PC-9 (cell line): ENCODE measurements around the gene CAMTA1. TPM values are rescaled to one million over a fixed set of nuclear protein-coding genes. Genes with fewer than 3 reads are reported as not detected.

ENCODE experiments used
- BruUV-seq: library from RNA; stranded (reverse); fragments of 400-500 nt; replicated peaks from 2 replicates; lab custom pipeline; 2021; lab: Mats Ljungman, UMichigan
- CTCF ChIA-PET: fragments of 300-600 bp; sonication (Branson Sonifier 250); formaldehyde crosslinking; loops from one replicate; lab custom pipeline; 2022; ENCODE audit warnings: antibody characterized with exemption; lab: Charles Lee
- POLR2A ChIA-PET: fragments of 300-600 bp; sonication (Branson Sonifier 250); formaldehyde crosslinking; loops from one replicate; lab custom pipeline; 2022; ENCODE audit warnings: antibody characterized with exemption; ENCODE audit not compliant: unreplicated experiment; lab: Charles Lee
- DNase-seq, 2 experiments: peaks; one replicate each; pipeline versions ENCODE4 v3.0.0 to v3.0.0-alpha.2; 2015 to 2022; ENCODE audit warnings: mixed read lengths in 1 of 2
- H2AFZ ChIP-seq: fragments of 200-600 bp; sonication (generic); 2 replicates; pipeline ENCODE4 v1.8.1; 2017; ENCODE audit warnings: antibody characterized with exemption
- H3F3A ChIP-seq: fragments of 200-600 bp; sonication (generic); 2 replicates; pipeline ENCODE4 v1.8.1; 2017; ENCODE audit warnings: antibody characterized with exemption, mild to moderate bottlenecking, low read depth; ENCODE audit not compliant: insufficient read depth
- H3K27ac ChIP-seq: fragments of 200-600 bp; sonication (generic); 2 replicates; pipeline ENCODE4 v1.6.1; 2016; ENCODE audit warnings: mixed run types
- H3K27me3 ChIP-seq: fragments of 200-600 bp; sonication (generic); 2 replicates; pipeline ENCODE4 v1.6.1; 2016; ENCODE audit warnings: low read depth, mixed run types; ENCODE audit not compliant: insufficient read depth
- H3K36me3 ChIP-seq: fragments of 200-600 bp; sonication (generic); 2 replicates; pipeline ENCODE4 v1.6.1; 2016; ENCODE audit warnings: low read depth, mixed run types
- H3K4me1 ChIP-seq: fragments of 200-600 bp; sonication (generic); replicated peaks from 2 replicates; pipeline ENCODE4 v1.6.1; 2016; ENCODE audit warnings: mixed run types; ENCODE audit not compliant: insufficient read depth
- H3K4me2 ChIP-seq: fragments of 200-600 bp; sonication (generic); 2 replicates; pipeline ENCODE4 v1.6.1; 2017; ENCODE audit warnings: mixed run types
- H3K4me3 ChIP-seq: fragments of 200-600 bp; sonication (generic); 2 replicates; pipeline ENCODE4 v1.6.1; 2016; ENCODE audit warnings: mixed run types
- H3K79me2 ChIP-seq: fragments of 200-600 bp; sonication (generic); 2 replicates; pipeline ENCODE4 v1.6.1; 2017; ENCODE audit warnings: low read depth, mixed run types
- H3K9me2 ChIP-seq: fragments of 200-600 bp; sonication (generic); 2 replicates; pipeline ENCODE4 v1.8.1; 2017; ENCODE audit warnings: mild to moderate bottlenecking; ENCODE audit not compliant: insufficient read depth
- H3K9me3 ChIP-seq: fragments of 200-600 bp; sonication (generic); 2 replicates; pipeline ENCODE4 v1.8.1; 2016; ENCODE audit warnings: low read depth; ENCODE audit not compliant: insufficient read depth
- H4K20me1 ChIP-seq: fragments of 200-600 bp; sonication (generic); 2 replicates; pipeline ENCODE4 v1.8.1; 2017; ENCODE audit not compliant: insufficient read depth
- CTCF ChIP-seq: fragments of 200-600 bp; sonication (generic); conservative IDR thresholded peaks from 2 replicates; pipeline ENCODE4 v1.6.1; 2017; ENCODE audit warnings: mixed run types, antibody characterized with exemption, mild to moderate bottlenecking, moderate library complexity
- EZH2 ChIP-seq: fragments of 200-600 bp; sonication (generic); IDR thresholded peaks from 2 replicates; pipeline ENCODE4 v1.8.0; 2017; ENCODE audit warnings: antibody characterized with exemption, low read depth
- intact Hi-C: fragments of 100-400 bp; cut with micrococcal nuclease; formaldehyde crosslinking; loops from one replicate; pipeline ENCODE4 v1.10.0; 2022; ENCODE audit not compliant: unreplicated experiment
- total RNA-seq: library from RNA; stranded (reverse); gene quantifications from 2 replicates; pipeline ENCODE4 v1.2.3, GENCODE V29; 2021

CAMTA1 gene
- total RNA-seq, 1 experiment from 2014 or later, result 72.3 TPM

DNA sequence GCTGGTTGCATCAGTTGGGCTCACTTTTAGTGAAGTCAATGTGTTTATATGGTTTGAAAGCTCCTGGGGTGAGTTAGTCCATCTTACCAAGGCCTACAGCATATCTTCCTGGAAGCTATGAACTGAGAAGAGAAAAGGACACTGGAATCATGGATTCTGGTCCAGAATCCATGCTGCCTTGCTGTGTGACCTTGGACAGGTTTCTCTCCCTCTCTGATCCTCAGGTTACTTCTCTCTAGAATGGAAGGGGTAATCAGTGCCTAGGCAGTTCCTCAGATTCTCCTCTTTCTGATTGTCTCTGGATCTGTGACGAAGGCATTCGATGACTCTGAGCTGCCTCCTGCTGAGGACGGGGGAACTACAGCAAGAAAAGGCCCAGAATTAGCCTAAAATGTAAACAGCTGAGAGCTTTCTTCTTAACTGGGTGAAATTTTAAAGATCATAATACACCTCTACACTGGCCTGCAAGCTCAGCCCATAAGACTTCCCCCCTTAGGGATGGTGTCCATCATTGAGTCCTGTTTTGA is 560.9 kb downstream of the CAMTA1 start:
- BruUV-seq, result no TSS peak
- no peaks in the 10 kb centered on the region for H3K9me3 ChIP-seq
- no peak for DNase-seq
- H3K4me3 ChIP-seq, result no peak overlapping the region
- no peak overlapping the region for H3K27ac ChIP-seq
- no peaks in the 10 kb centered on the region for H3K36me3 ChIP-seq
- H3K4me2 ChIP-seq, result no peak overlapping the region
- H4K20me1 ChIP-seq, result no peaks in the 10 kb centered on the region
- no peaks in the 10 kb centered on the region for H3K79me2 ChIP-seq
- TF ChIP-seq CTCF, result no peak
- TF ChIP-seq EZH2, result no peak
- POLR2A ChIA-PET, result no interaction called here
- no peaks in the 10 kb centered on the region for H3F3A ChIP-seq
- no peaks in the 10 kb centered on the region for H3K4me1 ChIP-seq
- H3K9me2 ChIP-seq, result no peaks in the 10 kb centered on the region
- no peak overlapping the region for H2AFZ ChIP-seq
- CTCF ChIA-PET, result no interaction called here
- peaks cover 59% of the 10 kb centered on the region for H3K27me3 ChIP-seq
- intact Hi-C loops, result no loop called here

GRCh38 chr1:7346600-7347570 is 561.6 kb downstream of the CAMTA1 start:
- H3K79me2 ChIP-seq, result no peaks in the 10 kb centered on the region
- ChIA-PET POLR2A (no interaction called here), CTCF (no interaction called here)
- no peak overlapping the region for H3K4me2 ChIP-seq
- no peak overlapping the region for H3K4me3 ChIP-seq
- no peaks in the 10 kb centered on the region for H3K4me1 ChIP-seq
- H3K36me3 ChIP-seq, result no peaks in the 10 kb centered on the region
- no peak overlapping the region for H2AFZ ChIP-seq
- no peak overlapping the region for H3K27ac ChIP-seq
- intact Hi-C loops, result no loop called here
- no peak for DNase-seq
- H3F3A ChIP-seq, result no peaks in the 10 kb centered on the region
- BruUV-seq, result no TSS peak
- TF ChIP-seq EZH2 (no peak), CTCF (no peak)
- H3K27me3 ChIP-seq, result peaks cover 66% of the 10 kb centered on the region
- H4K20me1 ChIP-seq, result no peaks in the 10 kb centered on the region
- no peaks in the 10 kb centered on the region for H3K9me2 ChIP-seq
- no peaks in the 10 kb centered on the region for H3K9me3 ChIP-seq

DNA sequence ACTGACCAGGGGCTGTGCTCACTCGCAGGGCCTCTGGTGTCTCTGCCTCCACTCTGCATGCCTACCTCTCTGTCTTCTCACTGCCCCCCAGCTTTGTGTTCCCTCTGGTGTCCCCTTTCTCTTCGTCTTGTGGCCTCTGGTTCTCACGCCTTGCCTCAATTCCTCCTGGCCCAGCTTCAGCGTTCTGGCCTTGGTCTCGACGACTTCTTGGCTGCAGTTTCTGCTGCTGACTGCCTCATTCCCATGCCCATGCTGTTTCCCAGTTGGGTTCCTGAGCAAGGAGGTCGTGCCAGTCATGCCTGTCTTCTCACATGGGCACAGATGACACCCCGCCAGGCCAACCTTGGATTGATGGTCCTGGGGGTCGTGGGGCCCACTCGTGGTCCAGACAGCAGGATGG is 562.8 kb downstream of the CAMTA1 start:
- no TSS peak for BruUV-seq
- H3K36me3 ChIP-seq, result no peaks in the 10 kb centered on the region
- H3K9me2 ChIP-seq, result no peaks in the 10 kb centered on the region
- POLR2A ChIA-PET, result no interaction called here
- no peaks in the 10 kb centered on the region for H4K20me1 ChIP-seq
- CTCF ChIA-PET, result no interaction called here
- intact Hi-C loops, result no loop called here
- no peaks in the 10 kb centered on the region for H3F3A ChIP-seq
- H3K9me3 ChIP-seq, result no peaks in the 10 kb centered on the region
- TF ChIP-seq CTCF (no peak), EZH2 (no peak)
- H3K4me2 ChIP-seq, result no peak overlapping the region
- H3K27ac ChIP-seq, result no peak overlapping the region
- no peak for DNase-seq
- H3K27me3 ChIP-seq, result peaks cover 74% of the 10 kb centered on the region
- no peaks in the 10 kb centered on the region for H3K4me1 ChIP-seq
- H2AFZ ChIP-seq, result no peak overlapping the region
- no peak overlapping the region for H3K4me3 ChIP-seq
- no peaks in the 10 kb centered on the region for H3K79me2 ChIP-seq
